Subcutaneous adipose tissue (tissue), 4 donors: ENCODE data around the gene BAG1. TPM values are rescaled to one million over a fixed set of nuclear protein-coding genes. Genes with fewer than 3 reads are reported as not detected.

Source experiments
- total RNA-seq, 4 donors: library from RNA; depleted of rRNA; stranded (reverse); fragments of >200 nt; gene quantifications; one replicate each; pipeline ENCODE4 v1.1.0, GENCODE V29; 2016
- TF ChIP-seq, protein P1 (sequence below): fragments of 450-650 bp; IDR thresholded peaks from one replicate; pipeline ENCODE4 v1.5.1; 2016; ENCODE audit warnings: low read depth, mild to moderate bottlenecking, control low read depth, antibody characterized with exemption, moderate library complexity

BAG1 gene
- total RNA-seq, 4 donors from 2014 or later, result 60.3 to 92.5 (median 77.8) TPM

DNA sequence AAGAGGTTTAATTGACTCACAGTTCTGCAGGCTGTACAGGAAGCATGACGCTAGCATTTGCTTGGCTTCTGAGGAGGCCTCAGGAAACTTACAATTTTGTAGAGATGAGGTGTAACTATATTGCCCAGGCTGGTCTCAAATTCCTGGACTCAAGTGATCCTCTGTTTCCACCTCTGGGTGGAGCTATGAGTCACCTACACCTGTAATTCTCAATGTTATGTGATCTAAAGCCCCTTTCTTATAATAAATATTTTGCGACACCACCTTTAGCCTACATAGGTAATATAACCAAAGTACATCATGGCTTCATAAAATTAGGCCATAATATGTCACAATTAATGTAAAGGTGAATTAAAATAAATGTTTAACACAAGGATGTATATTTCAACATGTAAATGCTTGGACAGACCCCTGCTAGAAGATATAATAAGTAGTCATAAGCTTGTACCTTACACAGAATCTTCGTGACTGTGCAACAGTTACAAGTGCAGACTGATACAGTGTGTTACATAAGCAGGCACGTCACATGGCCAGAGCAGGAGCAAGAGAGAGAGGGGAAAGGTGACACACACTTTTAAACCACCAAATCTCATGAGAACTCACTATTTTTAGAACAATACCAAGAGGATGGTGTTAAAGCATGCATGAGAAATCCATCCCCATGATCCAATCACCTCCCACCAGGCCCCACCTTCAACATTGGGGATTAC is 54.3 kb downstream of the BAG1 start:
- TF ChIP-seq, protein P1, sequence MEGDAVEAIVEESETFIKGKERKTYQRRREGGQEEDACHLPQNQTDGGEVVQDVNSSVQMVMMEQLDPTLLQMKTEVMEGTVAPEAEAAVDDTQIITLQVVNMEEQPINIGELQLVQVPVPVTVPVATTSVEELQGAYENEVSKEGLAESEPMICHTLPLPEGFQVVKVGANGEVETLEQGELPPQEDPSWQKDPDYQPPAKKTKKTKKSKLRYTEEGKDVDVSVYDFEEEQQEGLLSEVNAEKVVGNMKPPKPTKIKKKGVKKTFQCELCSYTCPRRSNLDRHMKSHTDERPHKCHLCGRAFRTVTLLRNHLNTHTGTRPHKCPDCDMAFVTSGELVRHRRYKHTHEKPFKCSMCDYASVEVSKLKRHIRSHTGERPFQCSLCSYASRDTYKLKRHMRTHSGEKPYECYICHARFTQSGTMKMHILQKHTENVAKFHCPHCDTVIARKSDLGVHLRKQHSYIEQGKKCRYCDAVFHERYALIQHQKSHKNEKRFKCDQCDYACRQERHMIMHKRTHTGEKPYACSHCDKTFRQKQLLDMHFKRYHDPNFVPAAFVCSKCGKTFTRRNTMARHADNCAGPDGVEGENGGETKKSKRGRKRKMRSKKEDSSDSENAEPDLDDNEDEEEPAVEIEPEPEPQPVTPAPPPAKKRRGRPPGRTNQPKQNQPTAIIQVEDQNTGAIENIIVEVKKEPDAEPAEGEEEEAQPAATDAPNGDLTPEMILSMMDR, result no peak

DNA sequence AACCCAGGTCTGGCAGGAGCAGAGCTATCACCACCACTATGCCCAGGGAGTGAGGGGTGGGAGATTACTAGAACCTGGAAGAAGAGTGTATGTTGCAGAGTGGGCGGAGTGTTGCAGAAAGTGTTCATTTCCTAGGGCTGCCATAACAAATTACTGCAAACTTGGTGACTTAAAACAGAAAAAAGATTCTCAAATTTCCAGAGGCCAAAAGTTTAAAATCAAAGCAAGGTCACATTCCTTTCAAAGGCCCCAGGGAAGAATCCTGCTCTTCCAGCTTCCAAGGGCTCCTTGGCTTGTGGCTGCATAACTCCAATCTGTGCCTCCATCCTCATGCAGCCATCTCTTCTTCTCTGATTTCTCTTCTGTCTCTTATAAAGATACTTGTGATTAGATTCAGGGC is 55.1 kb downstream of the BAG1 start:
- TF ChIP-seq, protein P1, result no peak

DNA sequence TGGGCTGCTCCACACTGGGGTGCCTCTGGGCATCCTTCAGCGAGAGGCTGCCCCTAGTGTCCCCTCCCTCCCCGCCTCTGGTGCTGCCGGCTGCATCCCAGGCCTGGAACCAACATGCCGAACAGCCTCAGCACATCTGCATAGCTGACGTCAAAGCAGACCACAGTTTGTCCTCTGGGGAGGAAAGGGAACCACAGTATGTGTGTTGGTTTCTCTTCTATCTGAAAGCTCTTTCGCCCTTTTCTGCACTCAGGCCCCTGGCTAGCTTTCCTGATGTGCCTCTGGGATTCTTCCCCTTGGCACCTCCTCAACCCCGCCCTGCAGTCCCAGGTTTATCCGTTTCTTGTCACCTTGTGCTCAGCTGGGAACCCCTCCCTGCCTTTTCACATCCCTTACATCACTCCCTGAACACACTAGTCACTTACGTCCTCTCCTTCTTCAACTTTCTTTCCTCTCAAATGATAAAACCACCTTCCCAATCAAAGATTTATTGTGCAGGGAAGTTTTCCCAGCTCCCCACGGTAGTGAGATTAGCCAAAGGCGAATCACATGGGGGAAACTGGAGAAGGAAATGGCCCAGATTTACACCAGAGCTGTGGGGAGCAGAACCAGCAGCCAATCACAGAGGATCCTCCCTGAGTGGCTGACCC is 61.8 kb downstream of the BAG1 start:
- TF ChIP-seq, protein P1, result no peak

Other genes starting within 250 kb of the BAG1 start
- 100 to 1,000 TPM in 1 of 4 donors, 10 to 100 TPM in 3; 52.6 to 119 (median 58.9) TPM for gene DNAJA1, start 239.4 kb downstream of the BAG1 start, total RNA-seq
- gene SMU1, start 188.0 kb downstream of the BAG1 start, total RNA-seq, result 10 to 100 TPM; 12.8 to 18.1 (median 15.8) TPM
- gene B4GALT1, start 97.4 kb downstream of the BAG1 start, total RNA-seq, result 100 to 1,000 TPM in 1 of 4 donors, 10 to 100 TPM in 3; 39.6 to 100 (median 64.5) TPM
- gene SPINK4, start 24.5 kb downstream of the BAG1 start, total RNA-seq, result not detected
- 10 to 100 TPM; 55.9 to 72.4 (median 66.0) TPM for gene CHMP5, start 341 bp upstream of the BAG1 start, total RNA-seq
- gene NFX1, start 25.8 kb upstream of the BAG1 start, total RNA-seq, result 10 to 100 TPM; 33.5 to 43.2 (median 39.0) TPM
- 100 to 1,000 TPM; 136 to 498 (median 197) TPM for gene AQP7, start 137.9 kb upstream of the BAG1 start, total RNA-seq
- gene AQP3, start 182.9 kb upstream of the BAG1 start, total RNA-seq, result 10 to 100 TPM in 2 of 4 donors, 1 to 10 TPM in 2; 2.1 to 38.1 (median 10.2) TPM
- 10 to 100 TPM; 11.0 to 18.1 (median 14.9) TPM for gene NOL6, start 209.2 kb upstream of the BAG1 start, total RNA-seq